HepG2 (cell line): ENCODE data around the gene PLEKHG2. TPM values are rescaled to one million over a fixed set of nuclear protein-coding genes. Genes with fewer than 3 reads are reported as not detected.

Experiments
- ARNT2 ChIP-seq: sonication (generic); formaldehyde crosslinking; IDR thresholded peaks from 2 replicates; pipeline ENCODE4 v1.8.0; 2022; ENCODE audit warnings: mild to moderate bottlenecking, low read depth, missing genetic modification reagents, moderate library complexity
- CBX2 ChIP-seq, 2 experiments: fragments of 200-600 bp in 1 of 2; sonication (generic); formaldehyde crosslinking in 1 of 2; IDR thresholded peaks; 2 replicates each; pipeline versions ENCODE4 v1.7.0 to v1.8.1; 2018 to 2022; ENCODE audit warnings: low read depth in 2 of 2, low read length in 1 of 2, mild to moderate bottlenecking in 1 of 2, missing genetic modification reagents in 1 of 2
- FOXA3 ChIP-seq: IDR thresholded peaks from 2 replicates; pipeline ENCODE4 v1.6.1; 2016; ENCODE audit warnings: missing genetic modification reagents, missing compliant biosample characterization
- HNRNPUL1 ChIP-seq: fragments of 200-400 bp; formaldehyde crosslinking; IDR thresholded peaks from 2 replicates; pipeline ENCODE4 v1.6.1; 2017; ENCODE audit warnings: low read depth, mild to moderate bottlenecking, low read length, moderate library complexity
- JARID2 ChIP-seq: sonication (generic); formaldehyde crosslinking; IDR thresholded peaks from 2 replicates; pipeline ENCODE4 v1.8.1; 2023; ENCODE audit warnings: missing genetic modification reagents, inconsistent platforms; ENCODE audit not compliant: insufficient replicate concordance
- KAT8 ChIP-seq: IDR thresholded peaks from 2 replicates; pipeline ENCODE4 v1.6.1; 2016; ENCODE audit warnings: missing genetic modification reagents, missing compliant biosample characterization
- KLF13 ChIP-seq: sonication (generic); formaldehyde crosslinking; IDR thresholded peaks from 2 replicates; pipeline ENCODE4 v1.4.0; 2020; ENCODE audit warnings: mild to moderate bottlenecking, missing genetic modification reagents
- MAFG ChIP-seq: sonication (generic); formaldehyde crosslinking; IDR thresholded peaks from 2 replicates; pipeline ENCODE4 v1.5.1; 2020; ENCODE audit warnings: mild to moderate bottlenecking, missing genetic modification reagents
- MBNL3 ChIP-seq: fragments of 250-450 bp; sonication (Bioruptor Pico); conservative IDR thresholded peaks from 2 replicates; pipeline ENCODE4 v1.8.0; 2022; ENCODE audit warnings: mild to moderate bottlenecking, inconsistent platforms
- MZF1 ChIP-seq: sonication (generic); formaldehyde crosslinking; IDR thresholded peaks from 2 replicates; pipeline ENCODE4 v1.8.1; 2023; ENCODE audit warnings: mild to moderate bottlenecking, missing genetic modification reagents, borderline replicate concordance
- NFIC ChIP-seq: IDR thresholded peaks from 2 replicates; pipeline ENCODE4 v1.6.1; 2012; ENCODE audit warnings: mild to moderate bottlenecking, low read length, inconsistent platforms
- PHB2 ChIP-seq: fragments of 450-650 bp; IDR thresholded peaks from 2 replicates; pipeline ENCODE4 v1.6.1; 2018; ENCODE audit not compliant: partially characterized antibody
- RXRA ChIP-seq: sonication (generic); formaldehyde crosslinking; IDR thresholded peaks from 2 replicates; pipeline ENCODE4 v1.5.1; 2020; ENCODE audit warnings: missing genetic modification reagents
- TRIM24 ChIP-seq: sonication (generic); formaldehyde crosslinking; IDR thresholded peaks from 2 replicates; pipeline ENCODE4 v1.8.0; 2022; ENCODE audit warnings: mild to moderate bottlenecking, missing genetic modification reagents
- U2AF1 ChIP-seq: fragments of 200-400 bp; formaldehyde crosslinking; optimal IDR thresholded peaks from 2 replicates; pipeline ENCODE3; 2017; ENCODE audit warnings: mild to moderate bottlenecking, low read depth, low read length
- ZEB1 ChIP-seq: IDR thresholded peaks from 2 replicates; pipeline ENCODE4 v1.6.1; 2012; ENCODE audit warnings: mild to moderate bottlenecking, low read depth, inconsistent platforms; ENCODE audit not compliant: insufficient replicate concordance
- ZFP36L1 ChIP-seq: sonication (generic); formaldehyde crosslinking; IDR thresholded peaks from 2 replicates; pipeline ENCODE4 v1.8.0; 2022; ENCODE audit warnings: mild to moderate bottlenecking, missing genetic modification reagents, moderate library complexity
- ZFYVE20 ChIP-seq: sonication (generic); formaldehyde crosslinking; IDR thresholded peaks from 2 replicates; pipeline ENCODE4 v1.8.0; 2023; ENCODE audit warnings: low read depth, mild to moderate bottlenecking, moderate library complexity, missing genetic modification reagents, borderline replicate concordance
- ZIK1 ChIP-seq: sonication (generic); formaldehyde crosslinking; IDR thresholded peaks from 2 replicates; pipeline ENCODE4 v1.5.0; 2020; ENCODE audit warnings: mild to moderate bottlenecking, low read depth, missing genetic modification reagents, borderline replicate concordance
- ZNF20 ChIP-seq: sonication (generic); formaldehyde crosslinking; IDR thresholded peaks from 2 replicates; pipeline ENCODE4 v1.4.0; 2020; ENCODE audit warnings: mild to moderate bottlenecking, moderate library complexity, missing genetic modification reagents
- ZNF275 ChIP-seq: sonication (generic); formaldehyde crosslinking; IDR thresholded peaks from 2 replicates; pipeline ENCODE4 v1.8.0; 2022; ENCODE audit warnings: missing genetic modification reagents, mild to moderate bottlenecking, inconsistent platforms, borderline replicate concordance
- ZNF3 ChIP-seq: IDR thresholded peaks from 2 replicates; pipeline ENCODE4 v1.7.0; 2017; ENCODE audit warnings: inconsistent platforms
- ZNF30 ChIP-seq: sonication (generic); formaldehyde crosslinking; IDR thresholded peaks from 2 replicates; pipeline ENCODE4 v1.5.0; 2020; ENCODE audit warnings: mild to moderate bottlenecking, missing genetic modification reagents
- ZNF567 ChIP-seq: sonication (generic); formaldehyde crosslinking; IDR thresholded peaks from 2 replicates; pipeline ENCODE4 v1.8.1; 2023; ENCODE audit warnings: mild to moderate bottlenecking, missing genetic modification reagents, borderline replicate concordance
- ZNF619 ChIP-seq: sonication (generic); formaldehyde crosslinking; IDR thresholded peaks from 2 replicates; pipeline ENCODE4 v1.4.0; 2020; ENCODE audit warnings: mild to moderate bottlenecking, missing genetic modification reagents
- ZNF670 ChIP-seq: sonication (generic); formaldehyde crosslinking; IDR thresholded peaks from 2 replicates; pipeline ENCODE4 v1.8.0; 2022; ENCODE audit warnings: mild to moderate bottlenecking, missing genetic modification reagents, borderline replicate concordance
- ZNF788 ChIP-seq: sonication (generic); formaldehyde crosslinking; IDR thresholded peaks from 2 replicates; pipeline ENCODE4 v1.5.0; 2020; ENCODE audit warnings: mild to moderate bottlenecking, missing genetic modification reagents, borderline replicate concordance
- ZNF850 ChIP-seq: sonication (generic); formaldehyde crosslinking; conservative IDR thresholded peaks from 2 replicates; pipeline ENCODE4 v1.9.0; 2021; ENCODE audit warnings: mild to moderate bottlenecking, missing genetic modification reagents
- ZSCAN21 ChIP-seq: sonication (generic); formaldehyde crosslinking; IDR thresholded peaks from 2 replicates; pipeline ENCODE4 v1.8.0; 2022; ENCODE audit warnings: mild to moderate bottlenecking, missing genetic modification reagents, moderate library complexity, borderline replicate concordance
- ZZZ3 ChIP-seq: sonication (generic); formaldehyde crosslinking; IDR thresholded peaks from 2 replicates; pipeline ENCODE4 v1.4.0; 2020; ENCODE audit warnings: missing genetic modification reagents, mild to moderate bottlenecking, borderline replicate concordance
- polyA plus RNA-seq, 8 experiments: library from polyadenylated mRNA; depleted of rRNA in 3 of 8; stranded (reverse) in 7 of 8; unstranded in 1 of 8; fragments of >200 nt; fragmentation: Illumina TruSeq in 4 of 8; extraction: Trizol in 4 of 8; gene quantifications; 2 replicates each; pipeline versions ENCODE4 v1.2.1 to v1.2.3, GENCODE V29; 2011 to 2016; ENCODE audit warnings: low read depth in 4 of 8, missing spikeins in 1 of 8, mixed read lengths in 1 of 8; ENCODE audit not compliant: insufficient read depth in 1 of 8
- total RNA-seq, 5 experiments: library from RNA; depleted of rRNA; stranded (reverse); fragments of >200 nt; fragmentation: Illumina TruSeq; extraction: Trizol; gene quantifications; 2 replicates each; pipeline ENCODE4 v1.2.3, GENCODE V29; 2016; ENCODE audit warnings: low read depth in 1 of 5

PLEKHG2 gene
- total and polyA plus RNA-seq, 2 of the 13 experiments (the other 11 are each of a cell fraction or from before 2014, with no cell fraction given): 3.6 to 6.8 TPM

- TF ChIP-seq MBNL3 (CRISPR knock-in tag) (no peak), MZF1 (CRISPR knock-in tag) (0 out of 2 replicates have a peak, but pooled peaks have one; percentile 25), ZNF850 (CRISPR knock-in tag) (no peak), U2AF1 (no peak), MAFG (CRISPR knock-in tag) (no peak), FOXA3 (CRISPR knock-in tag) (no peak; the same call in 1 of the 2 replicates), ZEB1 (no peak), ZNF788 (CRISPR knock-in tag) (peak; percentile 61), ZIK1 (no peak), HNRNPUL1 (no peak), NFIC (peak; percentile 18; the same call in 1 of the 2 replicates), ZNF619 (no peak), ZNF275 (CRISPR knock-in tag) (0 out of 2 replicates have a peak, but pooled peaks have one; percentile 25), RXRA (CRISPR knock-in tag) (0 out of 2 replicates have a peak, but pooled peaks have one; percentile 25), ZNF30 (CRISPR knock-in tag) (no peak), ZNF670 (no peak), PHB2 (no peak), TRIM24 (CRISPR knock-in tag) (no peak), ZZZ3 (CRISPR knock-in tag) (no peak), ZSCAN21 (CRISPR knock-in tag) (no peak), ZNF567 (CRISPR knock-in tag) (no peak), ZNF20 (CRISPR knock-in tag) (no peak), JARID2 (CRISPR knock-in tag) (no peak), ZNF3 (CRISPR knock-in tag) (no peak), KLF13 (CRISPR knock-in tag) (no peak), ARNT2 (0 out of 2 replicates have a peak, but pooled peaks have one; percentile 68), KAT8 (CRISPR knock-in tag) (no peak; the same call in 1 of the 2 replicates), ZFP36L1 (CRISPR knock-in tag) (no peak; the same call in 1 of the 2 replicates), ZFYVE20 (CRISPR knock-in tag) (no peak), CBX2 (IDR thresholded peaks at IDR 0.05; ENCODE audit: low read depth, low read length) (no peak), CBX2 (CRISPR knock-in tag; IDR thresholded peaks at IDR 0.05; ENCODE audit: low read depth) (no peak)
Observed at GRCh38 chr19:39406656-39407409, 5.6 kb upstream of the PLEKHG2 start, which contains the start of gene ZFP36 (continued).
